K562 (cell line): Measurements from ENCODE around the gene MEGF9.

Source experiments
- BHLHE40 ChIP-seq: IDR thresholded peaks from 2 replicates; pipeline ENCODE4 v1.6.1; 2011; ENCODE audit warnings: low read length, improper control_type of control experiment
- CTCF ChIP-seq, 3 experiments: IDR thresholded peaks in 2 of 3; conservative IDR thresholded peaks in 1 of 3; 2 replicates each; pipeline ENCODE4 v1.5.1; 2011 to 2012; ENCODE audit warnings: low read length in 3 of 3, mild to moderate bottlenecking in 3 of 3, control low read depth in 2 of 3, improper control_type of control experiment in 1 of 3, inconsistent platforms in 1 of 3, low read depth in 1 of 3, mixed read lengths in 1 of 3, moderate library complexity in 1 of 3; ENCODE audit not compliant: insufficient read depth in 2 of 3
- DACH1 ChIP-seq: fragments of 450-650 bp; IDR thresholded peaks from 2 replicates; pipeline ENCODE4 v1.6.1; 2018; ENCODE audit not compliant: partially characterized antibody
- HNRNPK ChIP-seq: fragments of 200-400 bp; formaldehyde crosslinking; IDR thresholded peaks from one replicate; pipeline ENCODE4 v1.6.1; 2018; ENCODE audit warnings: mild to moderate bottlenecking, low read depth, low read length; ENCODE audit not compliant: poor library complexity, severe bottlenecking
- KLF13 ChIP-seq: fragments of 450-650 bp; IDR thresholded peaks from 2 replicates; pipeline ENCODE4 v1.6.1; 2016; ENCODE audit warnings: missing genetic modification characterization, low read depth, mild to moderate bottlenecking, missing compliant biosample characterization, moderate library complexity, borderline replicate concordance
- U2AF2 ChIP-seq: fragments of 200-400 bp; formaldehyde crosslinking; optimal IDR thresholded peaks from 2 replicates; pipeline ENCODE3; 2017; ENCODE audit warnings: low read depth, mild to moderate bottlenecking, low read length

DNA sequence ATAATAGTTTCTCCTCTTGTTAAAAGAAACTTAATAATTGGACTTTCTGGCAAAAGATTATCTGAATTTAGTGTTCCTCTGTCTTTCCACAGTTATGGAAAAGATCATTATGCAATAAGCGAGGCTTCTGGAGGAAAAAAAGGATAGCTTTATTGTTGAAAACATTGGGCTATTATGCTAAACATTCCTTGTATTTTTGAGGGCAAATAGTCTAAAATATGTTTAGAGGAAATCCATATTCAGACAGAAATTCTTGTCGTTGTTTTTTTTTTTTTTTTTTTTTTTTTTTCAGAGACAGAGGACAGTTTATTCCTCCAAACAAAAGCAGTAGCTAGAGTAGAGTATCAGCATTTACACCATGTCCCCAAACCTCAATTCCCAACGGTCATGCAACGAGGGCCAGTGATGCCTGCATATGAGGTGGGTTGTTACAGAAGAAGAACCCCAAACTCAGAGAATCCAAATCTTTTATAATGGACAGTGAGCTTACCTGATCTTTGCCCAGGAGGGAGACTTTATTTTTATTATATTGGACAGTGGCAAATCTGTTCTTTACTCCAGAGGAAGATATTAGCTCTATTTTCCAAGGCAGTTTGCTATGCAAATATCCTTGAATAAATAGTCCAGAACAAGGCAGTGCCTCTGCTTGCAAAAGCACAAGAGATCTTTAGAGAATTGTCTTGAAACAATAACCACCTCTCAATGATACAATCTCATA is 85.9 kb downstream of the MEGF9 start:
- TF ChIP-seq BHLHE40 (no peak), U2AF2 (no peak), DACH1 (no peak), HNRNPK (no peak), KLF13 (tag) (no peak), CTCF (IDR thresholded peaks at IDR 0.05 in 2 of 3, conservative IDR thresholded peaks at IDR 0.05 in 1 of 3; ENCODE audit: insufficient read depth in 2 of 3, low read depth in 1 of 3, low read length in 3 of 3) (no peak)
